BLaER1 treated with 17β-estradiol and CSF1 and Interleukin-3, amounts not matched to agents 10 nM and 100 nM (cell line): ENCODE results near the gene KDM1A.
A peak's percentile ranks its signal among the peaks of the same experiment; 100 is the strongest.

Experiments used
- H3K27ac ChIP-seq, 11 experiments: shearing (Covaris generic); formaldehyde crosslinking; 2 replicates each; pipeline ENCODE4 v1.8.1; 2022
- H3K27me3 ChIP-seq, 11 experiments: shearing (Covaris generic); formaldehyde crosslinking; 2 replicates each; pipeline ENCODE4 v1.8.1; 2022
- H3K36me3 ChIP-seq, 11 experiments: shearing (Covaris generic); formaldehyde crosslinking; 2 replicates each; pipeline ENCODE4 v1.8.1; 2022
- H3K4me1 ChIP-seq, 10 experiments: shearing (Covaris generic); formaldehyde crosslinking; 2 replicates each; pipeline ENCODE4 v1.8.1; 2022
- H3K4me2 ChIP-seq, 11 experiments: shearing (Covaris generic); formaldehyde crosslinking; 2 replicates each; pipeline ENCODE4 v1.8.1; 2022
- H3K4me3 ChIP-seq, 10 experiments: shearing (Covaris generic); formaldehyde crosslinking; 2 replicates each; pipeline ENCODE4 v1.8.1; 2022
- H3K9ac ChIP-seq, 11 experiments: shearing (Covaris generic); formaldehyde crosslinking; 2 replicates each; pipeline ENCODE4 v1.8.1; 2022
- H3K9me3 ChIP-seq, 11 experiments: shearing (Covaris generic); formaldehyde crosslinking; replicated peaks in 1 of 11; 2 replicates each; pipeline ENCODE4 v1.8.1; 2022
- H4K20me1 ChIP-seq, 11 experiments: shearing (Covaris generic); formaldehyde crosslinking; 2 replicates each; pipeline ENCODE4 v1.8.1; 2022
- Cebpa-rat ChIP-seq, 11 experiments: shearing (Covaris generic); IDR thresholded peaks; 2 replicates each; pipeline ENCODE4 v1.8.1; 2022

Gene KDM1A

GRCh38 chr1:23019094-23019862 is at the start of gene KDM1A:
KDM1A (plus strand) TSS chr1:23019468; CDS start chr1:23019597, 129 bp downstream.
- peaks cover 0 to 33% (median 26%) of the 10 kb centered on the region in 11 experiments; a peak in 16 of 22 replicates for H3K36me3 ChIP-seq
- H4K20me1 ChIP-seq: peaks cover 8 to 47% (median 30%) of the 10 kb centered on the region in 11 experiments; a peak in 19 of 22 replicates
- H3K9me3 ChIP-seq: peaks cover 0 to 31% (median 25%) of the 10 kb centered on the region in 11 experiments; a peak in 18 of 22 replicates
- peak within 1 kb of the TSS; percentile 86 to 100 (median 97) for H3K4me3 ChIP-seq
- no peaks in the 10 kb centered on the region for H3K27me3 ChIP-seq
- no peak for TF ChIP-seq Cebpa-rat (IDR thresholded peaks at IDR 0.05)
- H3K4me2 ChIP-seq: peak within 1 kb of the TSS; percentile 67 to 94 (median 86)
- peaks cover 6 to 37% (median 18%) of the 10 kb centered on the region in 10 experiments; a peak in 19 of 20 replicates for H3K4me1 ChIP-seq
- peak within 1 kb of the TSS; percentile 89 to 99 (median 98) for H3K27ac ChIP-seq
- H3K9ac ChIP-seq: peak within 1 kb of the TSS; percentile 94 to 99 (median 99)

- no peaks in the 10 kb centered on the region for H4K20me1 ChIP-seq
- no peak overlapping the region for H3K4me3 ChIP-seq
- peaks cover 0 to 7% (median 0%) of the 10 kb centered on the region in 11 experiments; a peak in 1 of 22 replicates for H3K27me3 ChIP-seq
- H3K4me1 ChIP-seq: peaks cover 0 to 1% (median 0%) of the 10 kb centered on the region in 10 experiments; a peak in 2 of 20 replicates
- no peak overlapping the region for H3K4me2 ChIP-seq
- no peak overlapping the region for H3K27ac ChIP-seq
- H3K9ac ChIP-seq: no peak overlapping the region
- H3K36me3 ChIP-seq: no peaks in the 10 kb centered on the region
- TF ChIP-seq Cebpa-rat (IDR thresholded peaks at IDR 0.05): no peak
- peaks cover 0 to 13% (median 11%) of the 10 kb centered on the region in 11 experiments; a peak in 17 of 22 replicates for H3K9me3 ChIP-seq
These were observed 49.2 kb upstream of the KDM1A start for GRCh38 chr1:22970096-22970495.

GRCh38 chr1:22971161-22971560 is 48.1 kb upstream of the KDM1A start:
- TF ChIP-seq Cebpa-rat (IDR thresholded peaks at IDR 0.05): no peak

GRCh38 chr1:22971611-22972405 is 47.5 kb upstream of the KDM1A start:
- no peak overlapping the region for H3K27ac ChIP-seq
- TF ChIP-seq Cebpa-rat (IDR thresholded peaks at IDR 0.05): no peak
- H3K36me3 ChIP-seq: no peaks in the 10 kb centered on the region
- peaks cover 0 to 7% (median 0%) of the 10 kb centered on the region in 11 experiments; a peak in 1 of 22 replicates for H3K27me3 ChIP-seq
- H3K4me2 ChIP-seq: no peak overlapping the region
- peaks cover 0 to 3% (median 1%) of the 10 kb centered on the region in 11 experiments; a peak in 12 of 22 replicates for H3K9me3 ChIP-seq
- H3K9ac ChIP-seq: no peak overlapping the region
- peaks cover 9 to 16% (median 10%) of the 10 kb centered on the region in 10 experiments; a peak in 17 of 20 replicates for H3K4me1 ChIP-seq
- no peak overlapping the region for H3K4me3 ChIP-seq
- H4K20me1 ChIP-seq: no peaks in the 10 kb centered on the region

More at GRCh38 chr1:22971161-22971560, 48.1 kb upstream of the KDM1A start:
- Histone ChIP-seq H3K27ac (no peak overlapping the region), H3K4me2 (no peak overlapping the region), H3K4me1 (peaks cover 8 to 12% (median 9%) of the 10 kb centered on the region in 10 experiments; a peak in 17 of 20 replicates), H4K20me1 (no peaks in the 10 kb centered on the region), H3K27me3 (peaks cover 0 to 7% (median 0%) of the 10 kb centered on the region in 11 experiments; a peak in 1 of 22 replicates), H3K9me3 (peaks cover 0 to 10% (median 8%) of the 10 kb centered on the region in 11 experiments; a peak in 17 of 22 replicates), H3K4me3 (no peak overlapping the region), H3K36me3 (no peaks in the 10 kb centered on the region), H3K9ac (no peak overlapping the region)

GRCh38 chr1:22972760-22973159 is 46.5 kb upstream of the KDM1A start, which contains the start of gene LACTBL1:
LACTBL1 (minus strand) TSS chr1:22972866; CDS start chr1:22972316, 550 bp downstream.
- Histone ChIP-seq H3K4me3 (no peak within 1 kb of the TSS), H3K4me1 (peaks cover 10 to 23% (median 16%) of the 10 kb centered on the region in 10 experiments; a peak in 17 of 20 replicates), H3K27me3 (peaks cover 0 to 7% (median 0%) of the 10 kb centered on the region in 11 experiments; a peak in 1 of 22 replicates), H3K27ac (no peak within 1 kb of the TSS), H3K9me3 (no peaks in the 10 kb centered on the region), H3K4me2 (no peak within 1 kb of the TSS), H3K36me3 (no peaks in the 10 kb centered on the region), H3K9ac (no peak within 1 kb of the TSS), H4K20me1 (no peaks in the 10 kb centered on the region)
- no peak for TF ChIP-seq Cebpa-rat (IDR thresholded peaks at IDR 0.05)

GRCh38 chr1:22975694-22976093 is 43.6 kb upstream of the KDM1A start:
- peak overlapping the region in 3 of 11 experiments; percentile 2 to 38 (median 18); a peak in 4 of 22 replicates for H3K9ac ChIP-seq
- peak overlapping the region in 5 of 11 experiments; percentile 8 to 57 (median 34); a peak in 7 of 22 replicates for H3K27ac ChIP-seq

GRCh38 chr1:22976127-22976460 is 43.2 kb upstream of the KDM1A start:
- peaks cover 10 to 40% (median 21%) of the 10 kb centered on the region in 10 experiments; a peak in 17 of 20 replicates for H3K4me1 ChIP-seq
- no peak for TF ChIP-seq Cebpa-rat (IDR thresholded peaks at IDR 0.05)
- no peaks in the 10 kb centered on the region for H4K20me1 ChIP-seq
- no peak overlapping the region for H3K4me3 ChIP-seq
- no peaks in the 10 kb centered on the region for H3K27me3 ChIP-seq
- peak overlapping the region in 3 of 11 experiments; percentile 2 to 38 (median 18); a peak in 4 of 22 replicates for H3K9ac ChIP-seq
- H3K4me2 ChIP-seq: peak overlapping the region in 8 of 11 experiments; percentile 4 to 68 (median 26); a peak in 12 of 22 replicates
- no peaks in the 10 kb centered on the region for H3K36me3 ChIP-seq
- peak overlapping the region in 5 of 11 experiments; percentile 8 to 57 (median 34); a peak in 9 of 22 replicates for H3K27ac ChIP-seq
- no peaks in the 10 kb centered on the region for H3K9me3 ChIP-seq

More at GRCh38 chr1:22975694-22976093, 43.6 kb upstream of the KDM1A start:
- no peaks in the 10 kb centered on the region for H4K20me1 ChIP-seq
- no peaks in the 10 kb centered on the region for H3K27me3 ChIP-seq
- H3K4me2 ChIP-seq: peak overlapping the region in 9 of 11 experiments; percentile 3 to 68 (median 23); a peak in 11 of 22 replicates
- no peak for TF ChIP-seq Cebpa-rat (IDR thresholded peaks at IDR 0.05)
- H3K9me3 ChIP-seq: no peaks in the 10 kb centered on the region
- H3K36me3 ChIP-seq: no peaks in the 10 kb centered on the region
- no peak overlapping the region for H3K4me3 ChIP-seq
- peaks cover 10 to 39% (median 21%) of the 10 kb centered on the region in 10 experiments; a peak in 17 of 20 replicates for H3K4me1 ChIP-seq

- H3K27me3 ChIP-seq: no peaks in the 10 kb centered on the region
- peak overlapping the region in 9 of 11 experiments; percentile 5 to 68 (median 30); a peak in 10 of 22 replicates for H3K4me2 ChIP-seq
- H3K36me3 ChIP-seq: no peaks in the 10 kb centered on the region
- peak overlapping the region in 2 of 11 experiments; percentile 2 to 38; a peak in 3 of 22 replicates for H3K9ac ChIP-seq
- H3K27ac ChIP-seq: peak overlapping the region in 4 of 11 experiments; percentile 30 to 57 (median 39); a peak in 7 of 22 replicates
- no peaks in the 10 kb centered on the region for H4K20me1 ChIP-seq
- no peaks in the 10 kb centered on the region for H3K9me3 ChIP-seq
- H3K4me3 ChIP-seq: no peak overlapping the region
- no peak for TF ChIP-seq Cebpa-rat (IDR thresholded peaks at IDR 0.05)
- peaks cover 10 to 40% (median 21%) of the 10 kb centered on the region in 10 experiments; a peak in 17 of 20 replicates for H3K4me1 ChIP-seq
These were observed 42.6 kb upstream of the KDM1A start for GRCh38 chr1:22976461-22977243.
